GM12801 (cell line): ENCODE measurements around the gene SCNN1B.

Experiments
- CTCF ChIP-seq: IDR thresholded peaks from one replicate; pipeline ENCODE4 v1.5.1; 2011; ENCODE audit warnings: control low read depth; ENCODE audit not compliant: insufficient read length; ENCODE audit errors: extremely low read depth

Gene SCNN1B

GRCh38 chr16:23323224-23324030 lies 21.3 kb downstream of the SCNN1B start:
- no peak for TF ChIP-seq CTCF

GRCh38 chr16:23324727-23325126 lies 22.6 kb downstream of the SCNN1B start:
- TF ChIP-seq CTCF: no peak

DNA sequence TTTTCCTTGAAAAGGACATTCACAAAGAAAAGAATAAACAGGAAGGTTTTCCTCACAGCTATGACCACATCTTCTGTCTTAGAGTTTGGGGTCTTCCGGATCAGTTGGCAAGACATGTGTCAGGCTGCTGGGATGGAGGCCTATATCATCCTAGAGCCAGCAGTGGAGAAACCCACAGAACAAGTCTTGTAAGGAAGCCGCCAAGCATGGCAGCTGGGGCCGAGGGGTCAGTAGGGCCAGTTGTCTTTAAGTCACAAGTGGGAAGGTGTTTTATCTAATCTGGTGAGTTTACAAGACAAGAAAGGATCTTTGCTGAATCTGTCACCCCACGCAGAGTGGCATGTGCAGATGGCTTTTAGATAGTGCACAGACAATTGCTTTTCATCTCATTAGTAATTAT lies 25.7 kb downstream of the SCNN1B start:
- TF ChIP-seq CTCF: no peak

DNA sequence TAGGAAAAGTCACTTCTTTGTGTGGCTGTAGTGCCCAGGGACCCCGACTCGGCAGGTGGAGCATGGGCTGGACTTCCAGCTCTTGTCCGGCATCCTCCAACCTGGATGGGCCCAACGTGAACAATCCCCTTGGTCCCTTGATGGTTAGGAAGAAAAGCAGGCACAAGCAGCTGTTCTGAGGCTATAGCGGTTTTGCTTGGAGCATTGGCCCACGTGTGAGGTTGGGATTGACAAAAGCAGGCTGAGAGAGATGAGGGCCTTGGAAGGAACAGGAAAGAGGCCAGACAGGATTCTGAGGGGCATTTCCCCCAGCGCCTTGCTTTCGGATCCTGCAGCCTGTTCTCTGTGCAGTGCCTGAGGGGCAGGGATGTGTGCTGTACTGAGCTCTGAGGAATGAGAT lies 28.1 kb downstream of the SCNN1B start:
- TF ChIP-seq CTCF: no peak

DNA sequence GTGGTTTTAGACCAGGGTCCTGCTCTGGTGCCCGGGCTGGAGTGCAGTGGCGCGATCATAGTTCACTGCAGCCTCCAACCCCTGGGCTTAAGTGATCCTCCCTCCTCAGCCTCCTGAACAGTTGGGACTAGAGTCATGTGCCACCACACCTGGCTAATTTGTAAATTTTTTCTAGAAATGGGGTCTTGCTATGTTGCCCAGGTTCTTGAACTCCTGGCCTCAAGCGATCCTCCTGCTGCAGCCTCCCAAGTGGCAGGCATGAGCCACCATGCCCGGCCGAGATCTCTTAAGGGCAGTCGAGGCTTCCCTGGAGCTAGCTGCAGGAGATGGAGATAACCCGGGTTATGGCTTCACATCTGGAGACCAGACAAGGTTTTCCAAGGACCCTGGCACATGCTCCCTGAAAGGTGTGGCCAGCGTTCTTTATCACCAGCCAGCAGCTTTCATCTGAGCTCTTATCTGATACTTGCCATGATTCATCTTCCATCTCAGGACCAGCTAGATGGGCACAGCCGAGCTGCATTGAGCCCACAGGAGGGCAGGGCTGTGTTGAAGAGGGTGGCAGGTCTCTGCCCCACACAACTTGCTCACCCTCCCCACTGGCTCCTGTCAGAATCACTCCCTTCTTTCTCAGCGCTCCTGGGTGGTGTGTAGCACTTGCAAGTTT lies 28.6 kb downstream of the SCNN1B start:
- TF ChIP-seq CTCF: no peak

DNA sequence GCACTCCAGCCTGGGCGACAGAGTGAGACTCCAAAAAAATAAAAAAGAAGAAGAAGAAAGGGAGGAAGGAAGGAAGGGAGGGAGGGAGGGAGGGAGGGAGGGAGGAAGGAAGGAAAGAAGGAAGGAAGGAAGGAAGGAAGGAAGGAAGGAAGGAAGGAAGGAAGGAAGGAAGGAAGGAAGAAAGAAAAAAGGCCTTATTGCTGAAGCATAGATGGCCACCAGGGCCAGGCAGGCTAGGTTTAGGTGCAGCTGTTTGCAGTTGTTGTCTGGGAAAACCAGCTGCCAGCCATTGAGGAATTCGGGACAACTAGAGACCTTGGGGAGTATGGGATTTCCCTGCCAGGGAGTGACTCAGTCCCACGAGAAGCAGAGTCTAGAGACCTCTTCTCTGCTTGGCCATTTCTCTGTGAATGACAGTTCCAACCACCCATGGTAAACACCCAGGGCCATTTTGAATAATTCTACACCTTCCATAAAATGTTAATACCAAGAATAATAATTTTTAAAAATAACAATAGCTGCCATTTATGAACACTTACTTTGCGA lies 31.0 kb downstream of the SCNN1B start:
- no peak for TF ChIP-seq CTCF

DNA sequence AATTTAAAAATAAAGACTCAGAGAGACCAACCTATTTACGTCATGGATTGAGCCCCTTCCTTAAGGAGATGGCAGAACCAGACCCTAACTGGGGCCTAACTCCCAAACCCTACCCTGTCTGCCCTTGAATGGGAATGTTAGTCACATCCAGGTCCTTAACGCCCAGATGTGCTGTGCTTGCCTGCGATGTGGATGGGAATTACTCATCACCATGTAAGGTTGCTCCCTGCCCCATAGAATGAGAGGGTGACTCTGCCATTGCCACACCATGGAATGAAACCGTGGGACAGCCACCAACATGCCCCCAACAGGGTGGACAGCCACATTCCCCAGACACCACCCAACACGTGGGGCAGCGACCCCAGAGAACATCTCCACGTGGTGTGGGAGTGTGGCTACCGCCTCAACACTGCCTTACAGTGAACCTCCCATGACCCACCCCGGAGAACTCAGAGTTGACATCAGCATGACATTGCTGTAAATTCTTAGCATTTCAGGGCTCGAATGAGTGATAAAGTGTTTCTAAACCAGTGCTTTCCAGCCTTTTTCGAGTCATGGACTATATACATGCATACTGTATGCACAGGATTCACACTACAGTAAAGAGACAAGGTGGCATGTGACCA lies 31.8 kb downstream of the SCNN1B start:
- no peak for TF ChIP-seq CTCF
